OCI-LY7 (cell line): ENCODE data around the gene PDIA6. TPM values are rescaled to one million over a fixed set of nuclear protein-coding genes. Genes with fewer than 3 reads are reported as not detected.
"Not testable (repeated sequence)": the region's sequence is repeated elsewhere in the genome, so short reads cannot be mapped to it uniquely, and the experiment has no call there.

Experiments
- BruUV-seq: library from RNA; stranded (reverse); fragments of 400-500 nt; replicated peaks from 2 replicates; lab custom pipeline; 2021; lab: Mats Ljungman, UMichigan
- CTCF ChIA-PET: fragments of 300-600 bp; sonication (Branson Sonifier 250); formaldehyde crosslinking; loops from one replicate; lab custom pipeline; 2022; ENCODE audit warnings: antibody characterized with exemption; ENCODE audit not compliant: unreplicated experiment; lab: Charles Lee
- POLR2A ChIA-PET: fragments of 300-600 bp; sonication (Branson Sonifier 250); formaldehyde crosslinking; loops from one replicate; lab custom pipeline; 2022; ENCODE audit warnings: antibody characterized with exemption; lab: Charles Lee
- DNase-seq: peaks from one replicate; pipeline ENCODE4 v3.0.0-alpha.2; 2015; ENCODE audit warnings: low spot score
- H2AFZ ChIP-seq: fragments of 200-600 bp; sonication (generic), shearing (Covaris generic); 2 replicates; pipeline ENCODE4 v1.6.1; 2014; ENCODE audit warnings: mild to moderate bottlenecking, antibody characterized with exemption, low read length, moderate library complexity
- H3K27ac ChIP-seq: fragments of 200-600 bp; sonication (generic); 2 replicates; pipeline ENCODE4 v1.5.1; 2014; ENCODE audit warnings: mixed run types, low read depth, mild to moderate bottlenecking, moderate library complexity, low read length, inconsistent platforms; ENCODE audit not compliant: poor library complexity, severe bottlenecking
- H3K36me3 ChIP-seq: fragments of 200-600 bp; sonication (generic); 2 replicates; pipeline ENCODE4 v1.6.1; 2014; ENCODE audit warnings: mild to moderate bottlenecking, antibody characterized with exemption, low read length, moderate library complexity, mixed read lengths; ENCODE audit not compliant: insufficient read depth
- H3K4me1 ChIP-seq: fragments of 200-600 bp; sonication (generic); 2 replicates; pipeline ENCODE4 v1.5.1; 2014; ENCODE audit warnings: mild to moderate bottlenecking, low read length; ENCODE audit not compliant: insufficient read depth, poor library complexity, severe bottlenecking
- H3K4me2 ChIP-seq: fragments of 200-600 bp; sonication (generic); 2 replicates; pipeline ENCODE4 v1.6.1; 2014; ENCODE audit warnings: mild to moderate bottlenecking, low read length
- H3K4me3 ChIP-seq: fragments of 200-600 bp; sonication (generic); 2 replicates; pipeline ENCODE4 v1.5.1; 2014; ENCODE audit warnings: mild to moderate bottlenecking, low read depth, low read length; ENCODE audit not compliant: poor library complexity, severe bottlenecking
- H3K79me2 ChIP-seq: fragments of 200-600 bp; sonication (generic); 2 replicates; pipeline ENCODE4 v1.6.1; 2016; ENCODE audit warnings: low read depth, mild to moderate bottlenecking, low read length, moderate library complexity, mixed read lengths; ENCODE audit not compliant: insufficient read depth
- H3K9me2 ChIP-seq: fragments of 200-600 bp; sonication (generic); 2 replicates; pipeline ENCODE4 v1.6.1; 2016; ENCODE audit warnings: mild to moderate bottlenecking, low read length, mixed read lengths; ENCODE audit not compliant: insufficient read depth
- H3K9me3 ChIP-seq: fragments of 200-600 bp; sonication (generic); 2 replicates; pipeline ENCODE4 v1.6.1; 2014; ENCODE audit warnings: mild to moderate bottlenecking, mixed run types, low read length, mixed read lengths
- H4K20me1 ChIP-seq: fragments of 200-600 bp; sonication (generic); 2 replicates; pipeline ENCODE4 v1.6.1; 2014; ENCODE audit warnings: mild to moderate bottlenecking, antibody characterized with exemption, low read length, moderate library complexity, mixed read lengths; ENCODE audit not compliant: insufficient read depth
- EZH2phosphoT487 ChIP-seq: fragments of 200-600 bp; sonication (generic); IDR thresholded peaks from 2 replicates; pipeline ENCODE4 v1.6.1; 2018; ENCODE audit warnings: low read depth, borderline replicate concordance, mild to moderate bottlenecking, mixed run types, antibody characterized with exemption, low read length, moderate library complexity, mixed read lengths
- intact Hi-C: fragments of 100-400 bp; cut with micrococcal nuclease; formaldehyde crosslinking; loops from one replicate; pipeline ENCODE4 v1.10.0; 2022; ENCODE audit not compliant: unreplicated experiment
- total RNA-seq, 2 experiments: library from RNA; depleted of rRNA in 1 of 2; stranded (reverse); fragments of >200 nt in 1 of 2; shearing (Covaris generic) in 1 of 2; gene quantifications; 2 replicates each; pipeline ENCODE4 v1.2.3, GENCODE V29; 2014 to 2022
- TF ChIP-seq, protein P1 (sequence below): fragments of 200-600 bp; sonication (generic); conservative IDR thresholded peaks from 2 replicates; pipeline ENCODE4 v1.5.1; 2014; ENCODE audit warnings: mild to moderate bottlenecking, antibody characterized with exemption, low read length, moderate library complexity, mixed read lengths

The PDIA6 gene
- total RNA-seq, 2 experiments from 2014 or later, result 150 to 171 TPM

DNA sequence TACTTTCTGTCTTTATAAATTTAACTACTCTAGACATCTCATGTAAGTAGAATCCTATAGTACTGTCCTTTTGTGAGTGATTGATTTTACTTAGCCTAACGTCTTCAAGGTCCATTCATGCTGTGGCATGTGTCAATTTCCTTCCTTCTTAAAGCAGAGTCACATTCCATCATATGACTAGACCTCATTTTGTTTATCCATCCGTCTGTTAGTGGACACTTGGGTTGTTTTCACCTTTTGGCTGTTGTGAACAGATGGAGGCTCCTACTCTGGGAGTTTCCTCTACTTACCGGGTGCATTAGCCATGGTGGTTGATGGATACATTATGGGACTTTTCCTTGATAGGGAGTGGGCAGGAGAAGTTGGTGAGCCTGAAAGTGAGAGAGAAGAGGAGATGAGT, 6.4 kb upstream of the PDIA6 start:
- DNase-seq, result no peak
- no peaks in the 10 kb centered on the region for H3K36me3 ChIP-seq
- no peaks in the 10 kb centered on the region for H3K4me1 ChIP-seq
- no peaks in the 10 kb centered on the region for H3K79me2 ChIP-seq
- H3K4me3 ChIP-seq, result no peak overlapping the region
- H3K9me2 ChIP-seq, result no peaks in the 10 kb centered on the region
- H4K20me1 ChIP-seq, result no peaks in the 10 kb centered on the region
- H3K9me3 ChIP-seq, result no peaks in the 10 kb centered on the region
- ChIA-PET POLR2A (no interaction called here), CTCF (no interaction called here)
- no peak overlapping the region for H3K27ac ChIP-seq
- no peak overlapping the region for H2AFZ ChIP-seq
- H3K4me2 ChIP-seq, result no peak overlapping the region
- TF ChIP-seq EZH2phosphoT487, result no peak
- TF ChIP-seq, protein P1, sequence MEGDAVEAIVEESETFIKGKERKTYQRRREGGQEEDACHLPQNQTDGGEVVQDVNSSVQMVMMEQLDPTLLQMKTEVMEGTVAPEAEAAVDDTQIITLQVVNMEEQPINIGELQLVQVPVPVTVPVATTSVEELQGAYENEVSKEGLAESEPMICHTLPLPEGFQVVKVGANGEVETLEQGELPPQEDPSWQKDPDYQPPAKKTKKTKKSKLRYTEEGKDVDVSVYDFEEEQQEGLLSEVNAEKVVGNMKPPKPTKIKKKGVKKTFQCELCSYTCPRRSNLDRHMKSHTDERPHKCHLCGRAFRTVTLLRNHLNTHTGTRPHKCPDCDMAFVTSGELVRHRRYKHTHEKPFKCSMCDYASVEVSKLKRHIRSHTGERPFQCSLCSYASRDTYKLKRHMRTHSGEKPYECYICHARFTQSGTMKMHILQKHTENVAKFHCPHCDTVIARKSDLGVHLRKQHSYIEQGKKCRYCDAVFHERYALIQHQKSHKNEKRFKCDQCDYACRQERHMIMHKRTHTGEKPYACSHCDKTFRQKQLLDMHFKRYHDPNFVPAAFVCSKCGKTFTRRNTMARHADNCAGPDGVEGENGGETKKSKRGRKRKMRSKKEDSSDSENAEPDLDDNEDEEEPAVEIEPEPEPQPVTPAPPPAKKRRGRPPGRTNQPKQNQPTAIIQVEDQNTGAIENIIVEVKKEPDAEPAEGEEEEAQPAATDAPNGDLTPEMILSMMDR, result no peak
- intact Hi-C loops, result no loop called here
- BruUV-seq, result no TSS peak

DNA sequence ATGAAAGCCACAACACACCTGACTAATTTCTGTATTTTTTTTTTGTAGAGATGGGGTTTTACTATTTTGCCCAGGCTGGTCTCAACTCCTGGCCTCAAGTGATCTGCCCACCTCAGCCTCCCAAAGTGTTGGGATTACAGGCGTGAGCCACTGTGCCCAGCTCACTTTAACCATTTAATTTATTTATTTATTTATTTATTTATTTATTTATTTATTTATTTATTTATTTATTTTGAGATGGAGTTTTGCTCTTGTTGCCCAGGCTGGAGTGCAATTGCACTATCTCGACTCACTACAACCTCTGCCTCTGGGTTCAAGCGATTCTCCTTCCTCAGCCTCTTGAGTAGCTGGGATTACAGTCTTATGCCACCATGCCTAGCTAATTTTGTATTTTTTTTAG, 5.7 kb upstream of the PDIA6 start:
- CTCF ChIA-PET, H2AFZ ChIP-seq, H3K79me2 ChIP-seq, H3K27ac ChIP-seq, DNase-seq, H3K9me2 ChIP-seq, H3K4me2 ChIP-seq, intact Hi-C loops, H3K4me1 ChIP-seq, H3K36me3 ChIP-seq, H4K20me1 ChIP-seq, BruUV-seq, H3K4me3 ChIP-seq, H3K9me3 ChIP-seq: not testable (repeated sequence)
- POLR2A ChIA-PET, result interaction anchor here (0.5 kb wide), 1 partner anchor 136 kb away, joined by 3 read pairs; no protein-coding TSS in a partner anchor

DNA sequence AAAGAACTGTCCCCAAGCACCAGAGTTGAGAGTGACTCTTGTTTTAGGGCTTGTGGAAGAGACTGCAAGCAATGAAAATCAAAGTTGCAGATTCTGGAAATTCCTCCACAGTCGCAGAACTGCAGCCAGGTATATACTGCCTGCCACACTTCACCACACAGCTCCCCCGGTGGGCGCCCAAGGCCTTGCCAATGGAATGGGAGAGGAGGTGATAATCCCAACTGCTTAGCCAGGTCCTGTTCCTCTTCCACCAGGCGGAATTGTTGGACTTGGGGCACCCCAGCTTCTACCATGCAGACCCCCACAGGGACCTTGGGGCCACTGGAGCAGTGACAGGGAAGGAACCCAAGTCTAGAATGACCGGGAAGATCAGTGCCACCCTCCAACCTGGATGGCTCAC, 4.8 kb upstream of the PDIA6 start:
- no peak overlapping the region for H3K27ac ChIP-seq
- H3K79me2 ChIP-seq, result no peaks in the 10 kb centered on the region
- H3K9me2 ChIP-seq, result no peaks in the 10 kb centered on the region
- no TSS peak for BruUV-seq
- intact Hi-C loops, result no loop called here
- H3K4me1 ChIP-seq, result peaks cover 6% of the 10 kb centered on the region
- TF ChIP-seq EZH2phosphoT487, result no peak
- TF ChIP-seq, protein P1, result peak; percentile 25; the same call in 1 of the 2 replicates
- POLR2A ChIA-PET, result interaction anchor here (0.7 kb wide), 1 partner anchor 32 kb away, joined by 5 read pairs; no protein-coding TSS in a partner anchor
- H2AFZ ChIP-seq, result no peak overlapping the region
- H4K20me1 ChIP-seq, result no peaks in the 10 kb centered on the region
- no peak overlapping the region for H3K4me2 ChIP-seq
- H3K9me3 ChIP-seq, result no peaks in the 10 kb centered on the region
- H3K36me3 ChIP-seq, result no peaks in the 10 kb centered on the region
- no peak for DNase-seq
- H3K4me3 ChIP-seq, result no peak overlapping the region
- CTCF ChIA-PET, result interaction anchor here (1.1 kb wide), 1 partner anchor 18 kb away, joined by 3 read pairs; no protein-coding TSS in a partner anchor
